PC-3 (cell line): Measurements from ENCODE around the gene SNHG17. TPM values are rescaled to one million over a fixed set of nuclear protein-coding genes. Genes with fewer than 3 reads are reported as not detected.
A peak's percentile ranks its signal among the peaks of the same experiment; 100 is the strongest.

Source experiments
- ATAC-seq: fragments of 200-7000 bp; cut with Tn5 transposase; 2 replicates; pipeline ENCODE4 v1.9.1; 2020; ENCODE audit warnings: mild to moderate bottlenecking, moderate library complexity
- BruUV-seq: library from RNA; stranded (reverse); fragments of 400-500 nt; replicated peaks from 2 replicates; lab custom pipeline; 2021; lab: Mats Ljungman, UMichigan
- CTCF ChIA-PET: fragments of 300-600 bp; sonication (Branson Sonifier 250); formaldehyde crosslinking; loops from one replicate; lab custom pipeline; 2022; ENCODE audit warnings: antibody characterized with exemption; lab: Charles Lee
- POLR2A ChIA-PET: fragments of 300-600 bp; sonication (Branson Sonifier 250); formaldehyde crosslinking; loops from one replicate; lab custom pipeline; 2022; ENCODE audit warnings: antibody characterized with exemption; ENCODE audit not compliant: unreplicated experiment; lab: Charles Lee
- DNase-seq: peaks from one replicate; pipeline ENCODE4 v3.0.0-alpha.2; 2015
- H2AFZ ChIP-seq: fragments of 300-600 bp; sonication (generic); 2 replicates; pipeline ENCODE4 v1.6.0; 2016; ENCODE audit warnings: antibody characterized with exemption, low read length
- H3F3A ChIP-seq: fragments of 300-600 bp; sonication (generic); one replicate; pipeline ENCODE4 v1.6.0; 2017; ENCODE audit warnings: antibody characterized with exemption, low read length, control low read depth, mild to moderate bottlenecking; ENCODE audit not compliant: unreplicated experiment
- H3K27ac ChIP-seq: fragments of 300-600 bp; sonication (generic); 2 replicates; pipeline ENCODE4 v1.5.1; 2016; ENCODE audit warnings: mild to moderate bottlenecking, low read length
- H3K27me3 ChIP-seq: fragments of 300-600 bp; sonication (generic); 2 replicates; pipeline ENCODE4 v1.6.1; 2016; ENCODE audit warnings: low read length, mixed read lengths
- H3K36me3 ChIP-seq: fragments of 300-600 bp; sonication (generic); 2 replicates; pipeline ENCODE4 v1.6.1; 2016; ENCODE audit warnings: low read depth, mixed run types, low read length, mixed read lengths
- H3K4me1 ChIP-seq: fragments of 300-600 bp; sonication (generic); 2 replicates; pipeline ENCODE4 v1.5.1; 2016; ENCODE audit warnings: low read length; ENCODE audit not compliant: insufficient read depth
- H3K4me2 ChIP-seq: fragments of 300-600 bp; sonication (generic); 2 replicates; pipeline ENCODE4 v1.6.0; 2016; ENCODE audit warnings: low read length
- H3K4me3 ChIP-seq: fragments of 300-600 bp; sonication (generic); 2 replicates; pipeline ENCODE4 v1.5.1; 2016; ENCODE audit warnings: mild to moderate bottlenecking, low read length, mixed read lengths
- H3K79me2 ChIP-seq: fragments of 300-600 bp; sonication (generic); 2 replicates; pipeline ENCODE4 v1.6.1; 2017; ENCODE audit warnings: low read length, mixed read lengths
- H3K9ac ChIP-seq: fragments of 300-600 bp; sonication (generic); 2 replicates; pipeline ENCODE4 v1.6.0; 2016; ENCODE audit warnings: mild to moderate bottlenecking, low read length
- H3K9me2 ChIP-seq: fragments of 300-600 bp; sonication (generic); replicated peaks from 2 replicates; pipeline ENCODE4 v1.6.1; 2016; ENCODE audit warnings: mixed run types, low read length, mixed read lengths
- H3K9me3 ChIP-seq: fragments of 300-600 bp; sonication (generic); 2 replicates; pipeline ENCODE4 v1.6.1; 2016; ENCODE audit warnings: low read length, mixed read lengths
- H4K20me1 ChIP-seq: fragments of 300-600 bp; sonication (generic); 2 replicates; pipeline ENCODE4 v1.6.1; 2016; ENCODE audit warnings: low read length, mixed read lengths
- CTCF ChIP-seq: fragments of 300-600 bp; sonication (generic); conservative IDR thresholded peaks from 2 replicates; pipeline ENCODE4 v1.5.1; 2017; ENCODE audit warnings: antibody characterized with exemption, low read depth, mild to moderate bottlenecking, low read length
- EZH2 ChIP-seq: fragments of 300-600 bp; sonication (generic); IDR thresholded peaks from one replicate; pipeline ENCODE4 v1.6.1; 2017; ENCODE audit warnings: antibody characterized with exemption, mild to moderate bottlenecking, low read length; ENCODE audit not compliant: unreplicated experiment
- EZH2phosphoT487 ChIP-seq: fragments of 300-600 bp; sonication (generic); IDR thresholded peaks from 2 replicates; pipeline ENCODE4 v1.6.1; 2018; ENCODE audit warnings: mild to moderate bottlenecking, antibody characterized with exemption, low read length, borderline replicate concordance
- intact Hi-C: fragments of 100-400 bp; cut with micrococcal nuclease; formaldehyde crosslinking; loops from 2 replicates; pipeline ENCODE4 v1.9.0; 2023
- total RNA-seq: library from RNA; depleted of rRNA; stranded (reverse); fragments of >200 nt; gene quantifications from 2 replicates; pipeline ENCODE4 v1.2.3, GENCODE V29; 2014

SNHG17 gene
- total RNA-seq, 1 experiment from 2014 or later, result 52.0 TPM

DNA sequence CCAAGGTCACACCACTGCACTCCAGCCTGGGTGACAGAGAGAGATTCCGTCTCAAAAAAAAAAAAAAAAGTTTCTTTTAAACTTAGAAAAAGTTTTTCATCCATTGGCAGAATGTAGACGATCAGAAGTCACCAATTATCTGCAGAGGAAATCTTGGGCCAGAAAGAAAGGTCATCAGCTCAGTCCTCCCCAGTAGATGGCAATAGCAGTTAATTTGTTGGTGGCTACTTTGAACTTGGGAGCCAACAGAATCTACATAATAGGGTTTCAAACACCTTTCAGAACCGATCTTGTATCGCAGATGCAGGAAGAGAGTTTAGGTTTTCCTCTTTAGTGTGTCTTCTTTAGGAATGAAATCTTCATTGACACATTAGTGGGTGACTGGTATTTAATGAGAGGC is 47.2 kb downstream of the SNHG17 start:
- Histone ChIP-seq H3K9me2 (no peaks in the 10 kb centered on the region), H3K27me3 (no peaks in the 10 kb centered on the region), H2AFZ (no peak overlapping the region), H3K9me3 (no peaks in the 10 kb centered on the region), H3K4me3 (no peak overlapping the region), H3K79me2 (no peaks in the 10 kb centered on the region), H3K9ac (no peak overlapping the region), H4K20me1 (no peaks in the 10 kb centered on the region), H3K27ac (no peak overlapping the region), H3K4me2 (no peak overlapping the region), H3K4me1 (no peaks in the 10 kb centered on the region), H3K36me3 (no peaks in the 10 kb centered on the region), H3F3A (no peaks in the 10 kb centered on the region)
- intact Hi-C loops, result no loop called here
- ChIA-PET CTCF (interaction anchor here (0.5 to 1.0 kb wide), 4 partner anchors 12 to 510 kb away, joined by 3 to 15 read pairs (median 6); no protein-coding TSS in a partner anchor), POLR2A (interaction anchor here (0.5 kb wide), 1 partner anchor 38 kb away, joined by 15 read pairs; no protein-coding TSS in a partner anchor)
- BruUV-seq, result no TSS peak
- TF ChIP-seq CTCF (peak; percentile 25; the same call in 1 of the 2 replicates), EZH2 (no peak), EZH2phosphoT487 (no peak)
- ATAC-seq (peak; percentile 48; the same call in 1 of the 2 replicates), DNase-seq (peak; percentile 7)

GRCh38 chr20:38386851-38387250 is 48.3 kb downstream of the SNHG17 start:
- no peak overlapping the region for H3K4me2 ChIP-seq
- no peak overlapping the region for H3K9ac ChIP-seq
- DNase-seq (no peak), ATAC-seq (no peak)
- BruUV-seq, result no TSS peak
- H3K36me3 ChIP-seq, result no peaks in the 10 kb centered on the region
- H3K9me3 ChIP-seq, result no peaks in the 10 kb centered on the region
- no peak overlapping the region for H3K27ac ChIP-seq
- intact Hi-C loops, result no loop called here
- no peaks in the 10 kb centered on the region for H4K20me1 ChIP-seq
- no peak overlapping the region for H2AFZ ChIP-seq
- H3K79me2 ChIP-seq, result no peaks in the 10 kb centered on the region
- no peaks in the 10 kb centered on the region for H3K27me3 ChIP-seq
- no peak for TF ChIP-seq EZH2
- TF ChIP-seq CTCF, result no peak
- TF ChIP-seq EZH2phosphoT487, result no peak
- no peaks in the 10 kb centered on the region for H3F3A ChIP-seq
- no peaks in the 10 kb centered on the region for H3K9me2 ChIP-seq
- ChIA-PET POLR2A (no interaction called here), CTCF (no interaction called here)
- no peaks in the 10 kb centered on the region for H3K4me1 ChIP-seq
- H3K4me3 ChIP-seq, result no peak overlapping the region

DNA sequence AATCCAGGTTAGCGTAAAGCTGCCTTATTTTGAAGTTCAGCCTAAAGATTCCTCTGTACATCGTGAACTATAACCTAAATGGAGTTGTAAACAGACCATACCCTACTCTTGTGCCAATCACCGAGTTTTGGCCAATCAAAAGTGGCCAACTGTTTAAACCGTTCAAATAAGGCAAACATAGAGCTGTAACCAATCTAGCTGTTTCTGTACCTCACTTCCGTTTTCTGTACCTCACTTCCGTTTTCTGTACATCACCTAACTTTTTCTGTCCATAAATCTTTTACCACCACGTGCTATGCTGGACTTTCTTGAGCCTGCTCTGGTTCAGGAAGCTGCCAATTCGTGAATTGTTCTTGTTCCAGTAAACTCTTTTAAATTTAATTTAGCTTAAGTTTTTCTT is 49.1 kb downstream of the SNHG17 start:
- Histone ChIP-seq H2AFZ (0 out of 2 replicates have a peak overlapping the region, but pooled peaks have one; percentile 7), H3K27me3 (no peaks in the 10 kb centered on the region), H3K36me3 (no peaks in the 10 kb centered on the region), H3K4me1 (no peaks in the 10 kb centered on the region), H3K4me3 (no peak overlapping the region), H3K9me3 (no peaks in the 10 kb centered on the region), H3F3A (no peaks in the 10 kb centered on the region), H4K20me1 (no peaks in the 10 kb centered on the region), H3K9me2 (no peaks in the 10 kb centered on the region), H3K4me2 (no peak overlapping the region), H3K9ac (no peak overlapping the region), H3K79me2 (no peaks in the 10 kb centered on the region), H3K27ac (no peak overlapping the region)
- no peak for DNase-seq
- no TSS peak for BruUV-seq
- TF ChIP-seq EZH2 (no peak), CTCF (no peak), EZH2phosphoT487 (no peak)
- intact Hi-C loops, result no loop called here
- ChIA-PET POLR2A (no interaction called here), CTCF (no interaction called here)
- no peak for ATAC-seq
